ENCODE data around the gene CDH23.

DNA sequence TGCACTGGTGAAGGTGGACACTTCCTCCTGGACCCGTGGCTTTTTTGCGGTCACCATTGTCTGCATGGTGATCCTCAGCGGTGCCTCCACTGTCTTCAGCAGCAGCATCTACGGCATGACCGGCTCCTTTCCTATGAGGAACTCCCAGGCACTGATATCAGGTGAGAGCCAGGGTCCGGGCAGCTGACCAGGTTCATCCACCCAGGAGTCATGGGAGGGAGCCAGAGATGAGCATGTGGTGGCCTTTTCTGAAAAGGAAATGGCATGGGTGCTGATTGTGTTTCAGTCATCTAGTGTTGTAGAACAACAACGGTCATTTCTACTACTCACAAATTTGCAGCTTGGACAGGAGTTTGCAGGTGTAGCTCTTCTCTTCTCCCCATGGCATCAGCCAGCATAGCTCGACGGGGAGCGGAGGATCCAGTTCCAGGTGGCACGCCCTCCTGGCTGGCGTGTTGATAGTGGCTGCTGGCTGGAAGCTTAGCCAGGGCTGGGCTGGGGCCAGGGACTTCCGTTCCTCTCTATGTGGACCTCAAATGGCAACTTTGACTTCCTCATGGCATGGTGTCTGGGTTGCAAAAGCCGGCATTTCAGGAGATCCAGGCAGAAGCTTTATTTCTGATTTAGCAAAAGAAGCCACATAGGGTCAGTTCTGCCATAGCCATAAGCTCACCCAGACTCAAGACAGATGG, 44.9 kb upstream of the CDH23 start:
- TF ChIP-seq POLR2A (IDR thresholded peaks at IDR 0.05), result no peak
- TF ChIP-seq, protein P1, sequence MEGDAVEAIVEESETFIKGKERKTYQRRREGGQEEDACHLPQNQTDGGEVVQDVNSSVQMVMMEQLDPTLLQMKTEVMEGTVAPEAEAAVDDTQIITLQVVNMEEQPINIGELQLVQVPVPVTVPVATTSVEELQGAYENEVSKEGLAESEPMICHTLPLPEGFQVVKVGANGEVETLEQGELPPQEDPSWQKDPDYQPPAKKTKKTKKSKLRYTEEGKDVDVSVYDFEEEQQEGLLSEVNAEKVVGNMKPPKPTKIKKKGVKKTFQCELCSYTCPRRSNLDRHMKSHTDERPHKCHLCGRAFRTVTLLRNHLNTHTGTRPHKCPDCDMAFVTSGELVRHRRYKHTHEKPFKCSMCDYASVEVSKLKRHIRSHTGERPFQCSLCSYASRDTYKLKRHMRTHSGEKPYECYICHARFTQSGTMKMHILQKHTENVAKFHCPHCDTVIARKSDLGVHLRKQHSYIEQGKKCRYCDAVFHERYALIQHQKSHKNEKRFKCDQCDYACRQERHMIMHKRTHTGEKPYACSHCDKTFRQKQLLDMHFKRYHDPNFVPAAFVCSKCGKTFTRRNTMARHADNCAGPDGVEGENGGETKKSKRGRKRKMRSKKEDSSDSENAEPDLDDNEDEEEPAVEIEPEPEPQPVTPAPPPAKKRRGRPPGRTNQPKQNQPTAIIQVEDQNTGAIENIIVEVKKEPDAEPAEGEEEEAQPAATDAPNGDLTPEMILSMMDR (IDR thresholded peaks at IDR 0.05), result no peak
